ENCODE measurements around the gene RAB31.

DNA sequence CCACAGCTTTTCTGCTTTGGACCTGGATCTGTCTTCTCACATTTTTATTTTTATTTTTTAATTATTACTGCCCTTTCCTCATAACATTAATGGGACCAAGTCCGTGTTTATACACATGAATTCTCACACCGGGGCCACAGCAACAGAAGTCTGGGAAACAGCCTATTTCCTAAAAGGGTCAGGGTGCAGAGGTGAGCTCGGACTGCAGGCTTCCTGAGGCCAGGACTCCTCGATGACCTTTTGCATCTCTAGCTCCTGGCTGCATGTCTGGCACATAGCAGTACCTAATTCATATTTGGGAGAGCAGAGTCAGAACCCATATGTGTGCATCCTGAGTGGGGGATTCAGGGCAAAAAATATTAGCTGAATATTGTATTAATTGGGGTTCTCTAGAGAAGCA lies 9.6 kb upstream of the RAB31 start:
- TF ChIP-seq, protein P1, sequence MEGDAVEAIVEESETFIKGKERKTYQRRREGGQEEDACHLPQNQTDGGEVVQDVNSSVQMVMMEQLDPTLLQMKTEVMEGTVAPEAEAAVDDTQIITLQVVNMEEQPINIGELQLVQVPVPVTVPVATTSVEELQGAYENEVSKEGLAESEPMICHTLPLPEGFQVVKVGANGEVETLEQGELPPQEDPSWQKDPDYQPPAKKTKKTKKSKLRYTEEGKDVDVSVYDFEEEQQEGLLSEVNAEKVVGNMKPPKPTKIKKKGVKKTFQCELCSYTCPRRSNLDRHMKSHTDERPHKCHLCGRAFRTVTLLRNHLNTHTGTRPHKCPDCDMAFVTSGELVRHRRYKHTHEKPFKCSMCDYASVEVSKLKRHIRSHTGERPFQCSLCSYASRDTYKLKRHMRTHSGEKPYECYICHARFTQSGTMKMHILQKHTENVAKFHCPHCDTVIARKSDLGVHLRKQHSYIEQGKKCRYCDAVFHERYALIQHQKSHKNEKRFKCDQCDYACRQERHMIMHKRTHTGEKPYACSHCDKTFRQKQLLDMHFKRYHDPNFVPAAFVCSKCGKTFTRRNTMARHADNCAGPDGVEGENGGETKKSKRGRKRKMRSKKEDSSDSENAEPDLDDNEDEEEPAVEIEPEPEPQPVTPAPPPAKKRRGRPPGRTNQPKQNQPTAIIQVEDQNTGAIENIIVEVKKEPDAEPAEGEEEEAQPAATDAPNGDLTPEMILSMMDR (IDR thresholded peaks at IDR 0.05) = no peak
- TF ChIP-seq POLR2A (IDR thresholded peaks at IDR 0.05) (no peak), POLR2AphosphoS5 (IDR thresholded peaks at IDR 0.05) (no peak)

All from breast epithelium (tissue), 3 donors.